Measurements from ENCODE around the gene DAPK1.

- TF ChIP-seq POLR2AphosphoS5 (IDR thresholded peaks at IDR 0.05; ENCODE audit: insufficient read depth, low read depth, low read length): no peak
- no peak for TF ChIP-seq POLR2A (IDR thresholded peaks at IDR 0.05; ENCODE audit: low read depth, low read length)
- TF ChIP-seq CTCF (IDR thresholded peaks at IDR 0.05; ENCODE audit: extremely low read depth in 1 of 2, insufficient read depth in 1 of 2, low read depth in 1 of 2, low read length in 2 of 2): no peak
- no peak for TF ChIP-seq EZH2 (IDR thresholded peaks at IDR 0.05; ENCODE audit: borderline replicate concordance, low read depth, low read length, severe bottlenecking)
- no peak for TF ChIP-seq MAX (IDR thresholded peaks at IDR 0.05; ENCODE audit: insufficient read depth, insufficient read length)
- TF ChIP-seq MYC (IDR thresholded peaks at IDR 0.05; ENCODE audit: low read depth, low read length): no peak
- no peak for TF ChIP-seq GATA2 (IDR thresholded peaks at IDR 0.05; ENCODE audit: insufficient read depth, insufficient read length, low read depth, low read length)
Observed at GRCh38 chr9:87530716-87531115, 33.0 kb downstream of the DAPK1 start.
